Hepatocyte (in vitro differentiated cells): ENCODE data around the gene RIOK3. TPM values are rescaled to one million over a fixed set of nuclear protein-coding genes. Genes with fewer than 3 reads are reported as not detected.
A peak's percentile ranks its signal among the peaks of the same experiment; 100 is the strongest.

Experiments used
- DNase-seq: peaks from one replicate; pipeline ENCODE4 v3.0.0-alpha.2; 2016; ENCODE audit warnings: low spot score
- H2AFZ ChIP-seq: fragments of 200-600 bp; sonication (generic); 2 replicates; pipeline ENCODE4 v1.6.0; 2016; ENCODE audit warnings: antibody characterized with exemption, mild to moderate bottlenecking
- H3K27ac ChIP-seq: fragments of 200-600 bp; sonication (generic); 2 replicates; pipeline ENCODE4 v1.5.1; 2016; ENCODE audit warnings: mild to moderate bottlenecking
- H3K27me3 ChIP-seq: fragments of 200-600 bp; sonication (generic); 2 replicates; pipeline ENCODE4 v1.6.1; 2016
- H3K36me3 ChIP-seq: fragments of 200-600 bp; sonication (generic); replicated peaks from 2 replicates; pipeline ENCODE4 v1.5.1; 2016; ENCODE audit warnings: low read depth; ENCODE audit not compliant: insufficient read depth
- H3K4me1 ChIP-seq: fragments of 200-600 bp; sonication (generic); 2 replicates; pipeline ENCODE4 v1.5.1; 2016; ENCODE audit warnings: mild to moderate bottlenecking, moderate library complexity; ENCODE audit not compliant: insufficient read depth
- H3K4me2 ChIP-seq: fragments of 200-600 bp; sonication (generic); 2 replicates; pipeline ENCODE4 v1.6.0; 2016
- H3K4me3 ChIP-seq: fragments of 200-600 bp; sonication (generic); 2 replicates; pipeline ENCODE4 v1.5.1; 2016; ENCODE audit warnings: mild to moderate bottlenecking
- H3K79me2 ChIP-seq: fragments of 200-600 bp; sonication (generic); 2 replicates; pipeline ENCODE4 v1.6.0; 2017; ENCODE audit warnings: mild to moderate bottlenecking
- H3K9me2 ChIP-seq: fragments of 200-600 bp; sonication (generic); replicated peaks from 2 replicates; pipeline ENCODE4 v1.6.0; 2017; ENCODE audit warnings: mild to moderate bottlenecking; ENCODE audit not compliant: insufficient read depth
- H3K9me3 ChIP-seq: fragments of 200-600 bp; sonication (generic); 2 replicates; pipeline ENCODE4 v1.5.1; 2016; ENCODE audit warnings: low read depth, mild to moderate bottlenecking
- H4K20me1 ChIP-seq: fragments of 200-600 bp; sonication (generic); 2 replicates; pipeline ENCODE4 v1.6.0; 2016; ENCODE audit warnings: mild to moderate bottlenecking; ENCODE audit not compliant: insufficient read depth, poor library complexity, severe bottlenecking
- CTCF ChIP-seq: fragments of 200-600 bp; sonication (generic); IDR thresholded peaks from 2 replicates; pipeline ENCODE4 v1.5.1; 2016; ENCODE audit warnings: antibody characterized with exemption, mild to moderate bottlenecking; ENCODE audit not compliant: poor library complexity
- EZH2 ChIP-seq: fragments of 200-600 bp; sonication (generic); IDR thresholded peaks from 2 replicates; pipeline ENCODE4 v1.6.1; 2016; ENCODE audit warnings: antibody characterized with exemption, mild to moderate bottlenecking, borderline replicate concordance
- EZH2phosphoT487 ChIP-seq: fragments of 200-600 bp; sonication (generic); IDR thresholded peaks from one replicate; pipeline ENCODE4 v1.6.1; 2018; ENCODE audit warnings: antibody characterized with exemption, mild to moderate bottlenecking, low read depth, moderate library complexity; ENCODE audit not compliant: unreplicated experiment, severe bottlenecking
- WGBS: methylation state at CpG from one replicate; pipeline ENCODE4 v1.1.6; 2016; ENCODE audit warnings: low lambda C conversion rate; ENCODE audit errors: missing lambda C conversion rate; 5-methylcytosine and 5-hydroxymethylcytosine counted together
- polyA plus RNA-seq: library from polyadenylated mRNA; unstranded; fragments of >200 nt; fragmentation: Nextera tagmentation; extraction: Ambion mirVana; gene quantifications from 2 replicates; pipeline ENCODE4 v1.2.1, GENCODE V29; 2016
- small RNA-seq: library from RNA; depleted of rRNA; stranded (forward); fragments of <200 nt; gene quantifications from one replicate; pipeline ENCODE3, GENCODE V24; 2014
- total RNA-seq: library from RNA; depleted of rRNA; stranded (reverse); fragments of >200 nt; gene quantifications from 2 replicates; pipeline ENCODE4 v1.2.3, GENCODE V29; 2014

The RIOK3 gene
- total and polyA plus RNA-seq, 2 experiments from 2014 or later: 53.9 to 95.2 TPM

- Histone ChIP-seq H3K79me2 (no peaks in the 10 kb centered on the region), H3K4me3 (no peak overlapping the region), H3K4me1 (no peaks in the 10 kb centered on the region), H3K36me3 (no peaks in the 10 kb centered on the region), H3K9me2 (no peaks in the 10 kb centered on the region), H3K9me3 (no peaks in the 10 kb centered on the region), H4K20me1 (no peaks in the 10 kb centered on the region), H3K4me2 (no peak overlapping the region), H3K27me3 (no peaks in the 10 kb centered on the region), H3K27ac (peak overlapping the region; percentile 73), H2AFZ (no peak overlapping the region)
- WGBS: 84% methylated on average over 3 of the region's 3 CpGs
- TF ChIP-seq EZH2phosphoT487 (no peak), EZH2 (no peak), CTCF (no peak)
- DNase-seq: peak; percentile 40
These were observed 76.5 kb downstream of the RIOK3 start for GRCh38 chr18:23529604-23530003.

- TF ChIP-seq CTCF: no peak
- TF ChIP-seq EZH2: no peak
- no peak for TF ChIP-seq EZH2phosphoT487
- WGBS: 91% methylated on average over 7 of the region's 7 CpGs
- H3K9me3 ChIP-seq: no peaks in the 10 kb centered on the region
- no peaks in the 10 kb centered on the region for H3K4me1 ChIP-seq
- no peak overlapping the region for H3K4me3 ChIP-seq
- H3K27me3 ChIP-seq: no peaks in the 10 kb centered on the region
- H3K36me3 ChIP-seq: no peaks in the 10 kb centered on the region
- peak overlapping the region; percentile 40 for H3K27ac ChIP-seq
- H4K20me1 ChIP-seq: no peaks in the 10 kb centered on the region
- H3K79me2 ChIP-seq: no peaks in the 10 kb centered on the region
- H2AFZ ChIP-seq: no peak overlapping the region
- H3K4me2 ChIP-seq: no peak overlapping the region
- DNase-seq: no peak
- no peaks in the 10 kb centered on the region for H3K9me2 ChIP-seq
These were observed 77.1 kb downstream of the RIOK3 start for GRCh38 chr18:23530195-23530594.

- Histone ChIP-seq H4K20me1 (no peaks in the 10 kb centered on the region), H3K9me2 (no peaks in the 10 kb centered on the region), H3K4me2 (no peak overlapping the region), H3K27me3 (no peaks in the 10 kb centered on the region), H2AFZ (no peak overlapping the region), H3K4me1 (no peaks in the 10 kb centered on the region), H3K9me3 (no peaks in the 10 kb centered on the region), H3K79me2 (no peaks in the 10 kb centered on the region), H3K4me3 (no peak overlapping the region), H3K36me3 (no peaks in the 10 kb centered on the region), H3K27ac (no peak overlapping the region)
- TF ChIP-seq EZH2: no peak
- TF ChIP-seq CTCF: no peak
- no peak for TF ChIP-seq EZH2phosphoT487
- 98% methylated on average over 13 of the region's 13 CpGs for WGBS
- no peak for DNase-seq
These were observed 78.8 kb downstream of the RIOK3 start for GRCh38 chr18:23531912-23532311.

Small RNA genes within 50 kb of the gene (small RNA-seq; reads per million reads assigned to genes)
- gene AC026634.1 (not detected), gene RF00019 (not detected)

Other genes with a start within 250 kb of the RIOK3 start
- gene RMC1, start 50.2 kb downstream of the RIOK3 start, total RNA-seq: 20.8 and 26.6 TPM in 2 replicates
- 26.9 and 37.1 TPM in 2 replicates for gene RMC1, start 50.2 kb downstream of the RIOK3 start, polyA plus RNA-seq
- 57.5 and 77.2 TPM in 2 replicates for gene NPC1, start 133.2 kb downstream of the RIOK3 start, total RNA-seq
- 52.5 and 54.0 TPM in 2 replicates for gene NPC1, start 133.2 kb downstream of the RIOK3 start, polyA plus RNA-seq
- 12.1 and 17.4 TPM in 2 replicates for gene ANKRD29, start 209.6 kb downstream of the RIOK3 start, total RNA-seq
- 7.7 and 8.9 TPM in 2 replicates for gene ANKRD29, start 209.6 kb downstream of the RIOK3 start, polyA plus RNA-seq
- 52.1 and 63.3 TPM in 2 replicates for gene LAMA3, start 236.2 kb downstream of the RIOK3 start, total RNA-seq
- gene LAMA3, start 236.2 kb downstream of the RIOK3 start, polyA plus RNA-seq: 27.8 and 29.9 TPM in 2 replicates